ENCODE measurements around the gene FFAR1. TPM values are rescaled to one million over a fixed set of nuclear protein-coding genes. Genes with fewer than 3 reads are reported as not detected.

Gene FFAR1
- total and polyA plus RNA-seq, 3 donors from 2014 or later = 0.26 to 0.81 (median 0.31) TPM

DNA sequence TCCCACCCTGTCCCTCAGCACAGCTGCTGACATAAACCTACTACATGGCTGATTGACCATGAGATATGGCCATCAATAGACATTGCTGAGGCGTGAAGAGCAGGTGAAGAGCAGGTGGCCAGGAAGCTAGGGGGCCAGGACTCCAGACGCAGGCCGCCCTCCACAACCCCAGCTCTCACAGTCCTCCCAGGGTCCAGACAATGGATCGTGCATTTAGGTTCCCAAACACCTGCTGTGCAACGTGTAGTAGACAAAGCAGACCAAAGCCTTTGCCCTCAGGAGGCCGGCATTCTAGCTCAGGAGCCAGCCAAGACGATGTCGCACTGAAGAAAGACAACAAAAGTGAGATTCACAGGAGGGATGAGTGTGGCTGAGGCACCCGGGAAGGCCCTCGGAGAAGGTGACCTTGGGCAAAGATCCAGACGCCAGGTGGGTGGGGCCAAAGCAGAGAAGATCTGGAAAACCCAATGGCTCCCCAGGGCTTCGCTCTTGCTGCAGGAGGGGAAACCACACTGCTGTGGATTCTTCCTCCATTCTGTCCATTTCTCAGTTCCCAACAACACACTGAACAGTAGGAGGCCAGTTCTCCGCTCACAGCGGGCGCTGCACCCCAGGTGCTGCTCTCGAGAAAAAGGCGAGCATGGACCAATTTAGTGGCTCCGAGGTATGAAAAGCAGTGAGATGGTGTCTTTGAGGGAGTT lies 1.4 kb downstream of the FFAR1 start:
- DNase-seq = peak; percentile 62
- Histone ChIP-seq H3K27me3 (no peaks in the 10 kb centered on the region), H3K4me3 (no peak overlapping the region), H3K36me3 (ENCODE audit: low read depth, missing control alignments) (no peaks in the 10 kb centered on the region), H3K27ac (no peak overlapping the region), H3K4me1 (peaks cover 5% of the 10 kb centered on the region), H3K9me3 (no peaks in the 10 kb centered on the region)
- 65 to 70% methylated on average over 14 to 18 of the region's 18 CpGs for WGBS, 2 donors
- TF ChIP-seq, protein P1, sequence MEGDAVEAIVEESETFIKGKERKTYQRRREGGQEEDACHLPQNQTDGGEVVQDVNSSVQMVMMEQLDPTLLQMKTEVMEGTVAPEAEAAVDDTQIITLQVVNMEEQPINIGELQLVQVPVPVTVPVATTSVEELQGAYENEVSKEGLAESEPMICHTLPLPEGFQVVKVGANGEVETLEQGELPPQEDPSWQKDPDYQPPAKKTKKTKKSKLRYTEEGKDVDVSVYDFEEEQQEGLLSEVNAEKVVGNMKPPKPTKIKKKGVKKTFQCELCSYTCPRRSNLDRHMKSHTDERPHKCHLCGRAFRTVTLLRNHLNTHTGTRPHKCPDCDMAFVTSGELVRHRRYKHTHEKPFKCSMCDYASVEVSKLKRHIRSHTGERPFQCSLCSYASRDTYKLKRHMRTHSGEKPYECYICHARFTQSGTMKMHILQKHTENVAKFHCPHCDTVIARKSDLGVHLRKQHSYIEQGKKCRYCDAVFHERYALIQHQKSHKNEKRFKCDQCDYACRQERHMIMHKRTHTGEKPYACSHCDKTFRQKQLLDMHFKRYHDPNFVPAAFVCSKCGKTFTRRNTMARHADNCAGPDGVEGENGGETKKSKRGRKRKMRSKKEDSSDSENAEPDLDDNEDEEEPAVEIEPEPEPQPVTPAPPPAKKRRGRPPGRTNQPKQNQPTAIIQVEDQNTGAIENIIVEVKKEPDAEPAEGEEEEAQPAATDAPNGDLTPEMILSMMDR (IDR thresholded peaks at IDR 0.05) = no peak
- TF ChIP-seq POLR2A (IDR thresholded peaks at IDR 0.05) = no peak
- intact Hi-C loops (cut with DNase I; ENCODE audit: low total_unique reads) = no loop called here

DNA sequence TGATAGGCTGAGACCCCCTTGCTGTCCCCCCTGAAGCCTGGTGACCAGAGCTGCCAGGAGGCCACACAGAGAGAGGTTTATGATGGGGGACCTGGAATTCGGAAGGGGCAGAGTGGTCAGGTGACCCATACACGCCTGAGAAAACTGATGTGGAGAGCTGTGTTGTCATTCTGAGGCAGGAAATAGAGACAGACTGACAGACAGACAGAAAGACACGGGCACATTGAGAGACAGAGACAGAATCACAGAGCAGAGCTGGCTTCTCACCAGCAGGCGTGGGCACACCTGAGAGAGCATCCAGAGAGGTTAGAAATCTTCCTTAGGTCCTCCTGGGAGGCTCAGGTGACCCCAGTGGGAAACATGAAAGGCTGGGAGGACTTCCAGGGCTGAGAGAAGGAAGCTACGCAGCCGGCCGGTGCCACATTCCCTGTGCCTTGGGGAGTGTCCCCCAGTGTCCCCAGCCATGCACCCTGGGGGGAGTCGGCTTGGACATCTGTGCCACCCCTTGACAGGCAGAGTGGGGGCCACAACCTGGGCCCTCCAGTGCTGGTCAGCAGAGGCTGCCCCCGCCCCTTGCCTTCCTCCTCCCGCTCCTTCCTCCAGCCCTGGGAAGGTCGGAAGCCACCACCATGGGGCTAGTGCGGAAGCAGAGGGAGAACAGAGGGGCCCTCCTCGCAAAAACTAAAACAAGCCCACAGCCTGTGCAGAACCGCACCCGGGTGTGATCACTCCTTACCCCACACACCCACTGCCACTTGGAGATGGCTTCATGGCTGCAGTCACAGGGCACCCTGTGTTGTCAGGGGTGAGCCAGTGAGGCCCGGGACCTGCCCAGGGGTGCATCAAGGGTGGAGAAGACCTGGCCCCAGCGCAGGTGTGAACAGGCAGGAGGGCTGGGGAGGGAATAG lies 2.2 kb downstream of the FFAR1 start:
- WGBS, 2 donors = 82 to 83% methylated on average over 13 to 17 of the region's 17 CpGs
- Histone ChIP-seq H3K27ac (no peak overlapping the region), H3K27me3 (no peaks in the 10 kb centered on the region), H3K4me1 (peaks cover 5% of the 10 kb centered on the region), H3K9me3 (no peaks in the 10 kb centered on the region), H3K36me3 (ENCODE audit: low read depth, missing control alignments) (no peaks in the 10 kb centered on the region), H3K4me3 (no peak overlapping the region)
- no peak for DNase-seq
- intact Hi-C loops (cut with DNase I; ENCODE audit: low total_unique reads) = loop anchor here (10.0 kb wide), 1 partner anchor 145 kb away; the partner anchor contains the start of gene KRTDAP
- no peak for TF ChIP-seq POLR2A (IDR thresholded peaks at IDR 0.05)
- TF ChIP-seq, protein P1 (IDR thresholded peaks at IDR 0.05) = no peak

DNA sequence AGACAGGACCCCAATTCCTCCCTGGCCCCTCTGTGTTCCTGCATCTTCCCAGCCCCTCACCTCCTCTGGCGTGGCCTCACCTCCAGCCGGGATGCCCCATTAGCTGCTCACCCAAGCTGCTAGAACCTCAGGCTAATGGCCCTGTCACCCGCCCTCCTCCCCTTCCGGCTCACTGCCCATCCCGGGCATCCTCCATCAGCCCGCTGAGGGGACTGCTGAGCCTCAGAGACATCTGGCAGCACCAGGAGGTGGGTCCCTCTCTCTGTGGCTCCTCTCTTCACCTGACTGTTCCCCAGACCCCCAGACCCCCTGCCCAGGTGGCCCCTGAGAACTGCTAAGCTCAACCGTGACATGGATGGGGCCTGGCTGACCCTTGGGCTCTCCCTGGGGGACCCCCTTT lies 2.9 kb downstream of the FFAR1 start:
- no peaks in the 10 kb centered on the region for H3K27me3 ChIP-seq
- no peak overlapping the region for H3K4me3 ChIP-seq
- no peaks in the 10 kb centered on the region for H3K36me3 ChIP-seq (ENCODE audit: low read depth, missing control alignments)
- 79 to 90% methylated on average over 6 to 7 of the region's 7 CpGs for WGBS, 2 donors
- H3K4me1 ChIP-seq = peaks cover 5% of the 10 kb centered on the region
- no peaks in the 10 kb centered on the region for H3K9me3 ChIP-seq
- no peak overlapping the region for H3K27ac ChIP-seq
- TF ChIP-seq, protein P1 (IDR thresholded peaks at IDR 0.05) = no peak
- TF ChIP-seq POLR2A (IDR thresholded peaks at IDR 0.05) = no peak
- no peak for DNase-seq
- intact Hi-C loops (cut with DNase I; ENCODE audit: low total_unique reads) = loop anchor here (10.0 kb wide), 1 partner anchor 144 kb away; the partner anchor contains the start of gene KRTDAP

DNA sequence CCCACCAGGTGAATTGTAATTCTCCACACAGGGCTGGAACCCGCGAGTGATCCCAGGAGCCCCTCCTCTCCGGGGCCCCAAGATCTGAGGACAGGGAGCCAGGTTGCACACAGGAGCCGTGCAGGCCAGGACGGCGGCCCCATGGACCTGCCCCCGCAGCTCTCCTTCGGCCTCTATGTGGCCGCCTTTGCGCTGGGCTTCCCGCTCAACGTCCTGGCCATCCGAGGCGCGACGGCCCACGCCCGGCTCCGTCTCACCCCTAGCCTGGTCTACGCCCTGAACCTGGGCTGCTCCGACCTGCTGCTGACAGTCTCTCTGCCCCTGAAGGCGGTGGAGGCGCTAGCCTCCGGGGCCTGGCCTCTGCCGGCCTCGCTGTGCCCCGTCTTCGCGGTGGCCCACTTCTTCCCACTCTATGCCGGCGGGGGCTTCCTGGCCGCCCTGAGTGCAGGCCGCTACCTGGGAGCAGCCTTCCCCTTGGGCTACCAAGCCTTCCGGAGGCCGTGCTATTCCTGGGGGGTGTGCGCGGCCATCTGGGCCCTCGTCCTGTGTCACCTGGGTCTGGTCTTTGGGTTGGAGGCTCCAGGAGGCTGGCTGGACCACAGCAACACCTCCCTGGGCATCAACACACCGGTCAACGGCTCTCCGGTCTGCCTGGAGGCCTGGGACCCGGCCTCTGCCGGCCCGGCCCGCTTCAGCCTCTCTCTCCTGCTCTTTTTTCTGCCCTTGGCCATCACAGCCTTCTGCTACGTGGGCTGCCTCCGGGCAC lies 3.9 kb downstream of the FFAR1 start:
- Histone ChIP-seq H3K4me1 (peaks cover 5% of the 10 kb centered on the region), H3K9me3 (no peaks in the 10 kb centered on the region), H3K27me3 (no peaks in the 10 kb centered on the region), H3K4me3 (peak overlapping the region in 1 of 2 donors; percentile 2), H3K27ac (no peak overlapping the region), H3K36me3 (ENCODE audit: low read depth, missing control alignments) (no peaks in the 10 kb centered on the region)
- TF ChIP-seq, protein P1 (IDR thresholded peaks at IDR 0.05) = no peak
- TF ChIP-seq POLR2A (IDR thresholded peaks at IDR 0.05) = no peak
- DNase-seq = no peak
- intact Hi-C loops (cut with DNase I; ENCODE audit: low total_unique reads) = loop anchor here (10.0 kb wide), 1 partner anchor 143 kb away; the partner anchor contains the start of gene KRTDAP
- 78 to 80% methylated on average over 17 to 47 of the region's 47 CpGs for WGBS, 2 donors

Data from testis (tissue), 3 donors.